ENCODE data around the gene TMEM126B. TPM values are rescaled to one million over a fixed set of nuclear protein-coding genes. Genes with fewer than 3 reads are reported as not detected.

TMEM126B gene
- total RNA-seq, 1 experiment from 2014 or later, result 65.8 TPM

DNA sequence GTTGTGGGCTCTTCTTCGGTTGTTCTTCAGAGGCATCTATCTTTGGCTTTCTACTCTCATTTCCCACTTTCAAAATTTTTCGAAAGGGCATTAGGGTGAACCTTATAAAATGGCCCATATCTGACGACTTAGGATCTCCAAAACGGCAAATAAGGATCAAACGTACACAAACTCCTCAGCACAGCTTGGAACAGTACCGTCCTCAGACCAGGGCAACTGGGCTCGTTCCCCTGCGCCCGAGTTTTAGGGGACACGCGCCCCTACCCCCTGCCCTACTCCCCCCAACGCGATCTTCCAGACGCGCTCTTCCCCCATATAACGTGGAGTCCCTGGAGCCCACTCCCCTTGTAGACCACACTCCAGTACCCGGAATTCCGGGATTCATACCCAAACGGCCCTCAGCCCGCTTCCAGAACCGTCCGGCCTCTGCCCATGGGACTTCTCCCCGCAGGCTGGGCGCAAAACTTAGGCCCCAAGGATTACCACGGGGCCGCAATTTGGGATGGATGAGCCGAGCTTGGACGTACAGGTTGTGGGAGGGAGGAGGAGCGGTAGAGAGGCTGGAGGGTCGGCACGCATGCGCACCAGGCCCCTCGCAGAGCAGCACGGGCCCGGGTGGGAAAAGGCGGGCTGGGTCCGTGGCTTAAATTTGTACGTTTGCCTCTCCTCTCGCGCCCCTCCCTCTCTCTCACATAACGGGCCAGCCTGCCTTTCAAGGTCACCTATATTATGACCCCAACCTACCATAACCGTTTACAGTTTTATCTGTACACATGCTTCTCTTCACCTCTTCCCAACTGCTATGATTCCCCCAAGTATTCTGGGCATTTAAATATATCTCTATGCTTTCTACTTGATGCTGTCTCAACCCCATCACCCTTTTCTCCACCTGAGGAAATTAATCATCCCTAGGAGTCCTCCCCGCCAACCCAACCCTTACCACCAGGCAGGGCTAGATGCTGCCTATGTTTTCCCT lies 54.2 kb downstream of the TMEM126B start:
- peaks cover 11% of the 10 kb centered on the region for H3K4me1 Mint-ChIP-seq
- POLR2A ChIA-PET, result no interaction called here
- ATAC-seq, result no peak
- no peaks in the 10 kb centered on the region for H3K36me3 Mint-ChIP-seq
- H3K27ac Mint-ChIP-seq, result no peak overlapping the region
- no peak for TF ChIP-seq JAZF1 (CRISPR knock-in tag; IDR thresholded peaks at IDR 0.05)
- no peak for TF ChIP-seq USF2 (CRISPR knock-in tag; IDR thresholded peaks at IDR 0.05)
- TF ChIP-seq IRF1 (CRISPR knock-in tag; IDR thresholded peaks at IDR 0.05), result no peak
- no peak for TF ChIP-seq AR (CRISPR knock-in tag; IDR thresholded peaks at IDR 0.05)
- TF ChIP-seq IRF2 (CRISPR knock-in tag; IDR thresholded peaks at IDR 0.05; ENCODE audit: borderline replicate concordance, low read depth), result no peak
- no peak for TF ChIP-seq E2F5 (CRISPR knock-in tag; IDR thresholded peaks at IDR 0.05)
- no peak for TF ChIP-seq ZNF512 (CRISPR knock-in tag; IDR thresholded peaks at IDR 0.05; ENCODE audit: borderline replicate concordance)
- no peak for TF ChIP-seq ERG (CRISPR knock-in tag; IDR thresholded peaks at IDR 0.05)
- TF ChIP-seq STAT6 (CRISPR knock-in tag; conservative IDR thresholded peaks at IDR 0.05; ENCODE audit: low read depth), result no peak
- no peak for TF ChIP-seq NR2C2 (CRISPR knock-in tag; IDR thresholded peaks at IDR 0.05)
- TF ChIP-seq FOXP1 (CRISPR knock-in tag; IDR thresholded peaks at IDR 0.05; ENCODE audit: borderline replicate concordance), result no peak
- TF ChIP-seq CREB1 (CRISPR knock-in tag; IDR thresholded peaks at IDR 0.05), result no peak
- TF ChIP-seq ZNF232 (CRISPR knock-in tag; IDR thresholded peaks at IDR 0.05), result no peak
- no peak for TF ChIP-seq NFYB (CRISPR knock-in tag; conservative IDR thresholded peaks at IDR 0.05; ENCODE audit: low read depth)
- TF ChIP-seq SOX15 (CRISPR knock-in tag; IDR thresholded peaks at IDR 0.05), result no peak
- no peak for TF ChIP-seq MYBL2 (CRISPR knock-in tag; IDR thresholded peaks at IDR 0.05)
- TF ChIP-seq, protein P1, sequence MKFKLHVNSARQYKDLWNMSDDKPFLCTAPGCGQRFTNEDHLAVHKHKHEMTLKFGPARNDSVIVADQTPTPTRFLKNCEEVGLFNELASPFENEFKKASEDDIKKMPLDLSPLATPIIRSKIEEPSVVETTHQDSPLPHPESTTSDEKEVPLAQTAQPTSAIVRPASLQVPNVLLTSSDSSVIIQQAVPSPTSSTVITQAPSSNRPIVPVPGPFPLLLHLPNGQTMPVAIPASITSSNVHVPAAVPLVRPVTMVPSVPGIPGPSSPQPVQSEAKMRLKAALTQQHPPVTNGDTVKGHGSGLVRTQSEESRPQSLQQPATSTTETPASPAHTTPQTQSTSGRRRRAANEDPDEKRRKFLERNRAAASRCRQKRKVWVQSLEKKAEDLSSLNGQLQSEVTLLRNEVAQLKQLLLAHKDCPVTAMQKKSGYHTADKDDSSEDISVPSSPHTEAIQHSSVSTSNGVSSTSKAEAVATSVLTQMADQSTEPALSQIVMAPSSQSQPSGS (CRISPR knock-in tag; IDR thresholded peaks at IDR 0.05; ENCODE audit: borderline replicate concordance, low read depth), result no peak
- no peak for TF ChIP-seq NFE2L1 (CRISPR knock-in tag; IDR thresholded peaks at IDR 0.05)
- TF ChIP-seq, protein P2, sequence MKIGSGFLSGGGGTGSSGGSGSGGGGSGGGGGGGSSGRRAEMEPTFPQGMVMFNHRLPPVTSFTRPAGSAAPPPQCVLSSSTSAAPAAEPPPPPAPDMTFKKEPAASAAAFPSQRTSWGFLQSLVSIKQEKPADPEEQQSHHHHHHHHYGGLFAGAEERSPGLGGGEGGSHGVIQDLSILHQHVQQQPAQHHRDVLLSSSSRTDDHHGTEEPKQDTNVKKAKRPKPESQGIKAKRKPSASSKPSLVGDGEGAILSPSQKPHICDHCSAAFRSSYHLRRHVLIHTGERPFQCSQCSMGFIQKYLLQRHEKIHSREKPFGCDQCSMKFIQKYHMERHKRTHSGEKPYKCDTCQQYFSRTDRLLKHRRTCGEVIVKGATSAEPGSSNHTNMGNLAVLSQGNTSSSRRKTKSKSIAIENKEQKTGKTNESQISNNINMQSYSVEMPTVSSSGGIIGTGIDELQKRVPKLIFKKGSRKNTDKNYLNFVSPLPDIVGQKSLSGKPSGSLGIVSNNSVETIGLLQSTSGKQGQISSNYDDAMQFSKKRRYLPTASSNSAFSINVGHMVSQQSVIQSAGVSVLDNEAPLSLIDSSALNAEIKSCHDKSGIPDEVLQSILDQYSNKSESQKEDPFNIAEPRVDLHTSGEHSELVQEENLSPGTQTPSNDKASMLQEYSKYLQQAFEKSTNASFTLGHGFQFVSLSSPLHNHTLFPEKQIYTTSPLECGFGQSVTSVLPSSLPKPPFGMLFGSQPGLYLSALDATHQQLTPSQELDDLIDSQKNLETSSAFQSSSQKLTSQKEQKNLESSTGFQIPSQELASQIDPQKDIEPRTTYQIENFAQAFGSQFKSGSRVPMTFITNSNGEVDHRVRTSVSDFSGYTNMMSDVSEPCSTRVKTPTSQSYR (CRISPR knock-in tag; IDR thresholded peaks at IDR 0.05), result no peak
- no peak for DNase-seq (ENCODE audit: low spot score)
- peaks cover 9% of the 10 kb centered on the region; the same call in 1 of the 2 replicates for H3K27me3 Mint-ChIP-seq (ENCODE audit: low read depth)
- no peaks in the 10 kb centered on the region for H3K9me3 Mint-ChIP-seq
- CTCF ChIA-PET, result no interaction called here
- H3K4me3 Mint-ChIP-seq, result no peak overlapping the region
